Adipose tissue (tissue), 3 donors: ENCODE data around the gene HPSE2. TPM values are rescaled to one million over a fixed set of nuclear protein-coding genes. Genes with fewer than 3 reads are reported as not detected.
"Not testable (repeated sequence)": the region's sequence is repeated elsewhere in the genome, so short reads cannot be mapped to it uniquely, and the experiment has no call there.

Source experiments
- H3K27ac ChIP-seq: one replicate; pipeline ENCODE4 v1.5.1; 2013; ENCODE audit warnings: low read depth, low read length
- WGBS, 3 donors: extraction: QIAGEN DNeasy Blood & Tissue Kit; methylation state at CpG; one replicate each; pipeline ENCODE4 v1.1.7; 2013; 5-methylcytosine and 5-hydroxymethylcytosine counted together
- polyA plus RNA-seq, 3 donors: library from polyadenylated mRNA; stranded (reverse); fragments of 200-250 nt; gene quantifications; one replicate each; pipeline ENCODE4 v1.2.3, GENCODE V29; 2013
- donor health status: healthy with polysubstance abuse.
- donor health status: Bipolar disorder and iron deficiency.
- donor health status: healthy.

The HPSE2 gene
- polyA plus RNA-seq, 3 donors, result 0.06 to 2.4 (median 1.0) TPM

DNA sequence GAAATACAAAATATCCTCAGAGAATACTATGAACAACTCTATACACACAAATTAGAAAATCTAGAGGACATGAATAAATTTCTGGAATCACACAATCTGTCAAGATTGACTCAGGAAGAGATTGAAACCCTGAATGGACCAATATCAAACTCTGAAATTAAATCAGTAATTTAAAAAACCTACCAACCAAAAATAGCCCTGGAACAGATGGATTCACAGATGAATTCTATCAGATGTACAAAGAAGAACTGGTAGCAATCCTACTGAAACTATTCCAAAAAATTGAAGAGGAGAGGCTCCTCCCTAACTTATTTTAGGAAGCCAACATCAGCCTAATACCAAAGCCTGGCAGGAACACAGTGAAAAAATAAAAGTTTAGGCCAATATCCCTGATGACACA is 190.0 kb downstream of the HPSE2 start:
- H3K27ac ChIP-seq, result no peak overlapping the region

DNA sequence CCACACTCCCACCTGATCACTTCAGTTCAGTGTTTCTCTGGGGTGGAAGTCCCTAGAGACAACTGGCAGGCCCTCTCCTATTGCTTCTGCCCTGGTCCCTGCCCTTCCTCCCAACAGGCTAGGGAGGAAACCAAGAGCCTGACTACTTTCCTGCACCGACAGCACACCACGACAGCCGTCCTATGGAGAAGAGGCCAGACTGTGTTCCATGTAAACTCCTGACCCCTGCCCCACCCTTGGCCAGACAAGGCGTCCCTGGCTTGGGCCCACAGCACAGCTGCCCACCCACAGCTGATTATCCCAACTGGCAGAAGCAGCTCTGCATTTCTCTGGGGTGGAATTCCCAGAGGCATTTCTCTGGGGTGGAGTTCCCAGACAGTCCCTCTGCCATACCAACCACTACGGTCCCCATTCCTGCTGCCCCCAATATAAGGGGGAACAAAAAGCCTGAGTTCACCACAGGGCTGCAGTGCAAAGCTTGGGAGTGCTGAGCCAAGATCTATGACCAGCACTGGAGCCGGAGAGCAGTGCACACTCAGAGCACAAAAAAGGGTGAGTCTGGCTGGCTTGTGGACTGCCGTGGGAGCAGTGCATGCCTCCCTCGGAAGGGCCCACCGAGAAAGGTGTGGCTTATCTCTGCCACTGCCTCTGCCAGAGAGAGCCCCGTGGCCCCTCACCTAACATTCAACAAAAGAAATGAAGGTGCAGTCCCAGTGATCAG is 193.4 kb downstream of the HPSE2 start:
- no peak overlapping the region for H3K27ac ChIP-seq
- 69 to 89% (median 80%) methylated on average over 10 of the region's 10 CpGs for WGBS, 3 donors

DNA sequence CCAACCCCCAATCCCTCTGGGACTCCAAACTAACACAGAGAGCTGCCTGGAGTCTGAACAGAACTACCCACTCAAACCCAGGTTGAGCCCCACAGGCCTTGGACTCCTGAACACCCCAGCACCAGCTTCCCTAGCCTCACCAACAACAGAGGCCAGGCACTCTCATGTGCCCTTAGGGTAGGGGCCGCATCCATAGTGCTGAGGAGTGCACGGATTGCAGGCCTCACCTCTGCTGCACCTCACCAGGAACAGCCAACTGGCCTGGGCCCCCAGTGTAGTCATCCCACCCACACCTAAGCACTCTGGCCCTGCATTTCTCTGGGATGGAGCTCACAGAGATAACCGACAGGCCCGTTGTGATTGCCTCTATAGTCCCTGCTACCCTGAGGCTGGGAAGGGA is 194.2 kb downstream of the HPSE2 start:
- WGBS, 3 donors, result 92 to 96% (median 94%) methylated on average over 4 of the region's 4 CpGs
- H3K27ac ChIP-seq, result no peak overlapping the region

DNA sequence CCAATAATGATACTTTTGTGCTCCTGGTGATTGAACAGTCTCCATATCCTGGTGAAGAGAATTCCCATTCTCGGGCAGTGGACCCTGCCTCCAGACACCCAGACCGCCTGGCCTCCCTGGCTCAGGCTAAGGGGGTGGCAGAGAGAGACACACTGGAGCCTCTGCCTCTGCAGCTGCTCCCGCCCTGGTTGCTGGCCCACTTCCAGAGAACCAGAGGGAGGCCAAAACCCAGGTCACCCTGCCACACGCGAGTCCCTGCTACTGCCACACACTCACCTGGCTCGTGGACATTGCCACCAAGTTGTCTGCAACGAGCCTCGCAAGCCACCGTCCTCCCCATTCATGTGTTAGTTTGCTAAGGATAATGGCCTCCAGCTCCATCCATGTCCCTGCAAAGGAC is 221.8 kb downstream of the HPSE2 start:
- 88 to 92% (median 92%) methylated on average over 9 of the region's 9 CpGs for WGBS, 3 donors
- no peak overlapping the region for H3K27ac ChIP-seq

DNA sequence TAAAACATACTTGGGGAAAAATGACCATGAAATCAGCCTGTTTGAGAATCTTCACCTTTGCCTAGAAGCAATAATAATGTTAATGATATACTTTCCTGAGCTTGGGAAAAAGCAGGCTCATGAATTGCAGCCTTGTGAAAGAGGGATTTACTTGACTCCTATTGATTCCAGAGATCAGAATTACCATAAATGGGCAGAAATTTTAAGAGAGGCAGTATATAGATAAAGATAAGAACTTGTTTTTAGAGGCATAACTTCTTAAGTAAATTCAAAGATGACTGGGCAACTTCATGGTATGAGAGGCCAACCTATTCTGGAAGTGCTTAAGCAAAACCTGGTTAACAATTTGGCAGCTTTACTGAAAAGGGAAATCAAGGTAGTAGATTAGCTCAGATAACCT is 225.4 kb downstream of the HPSE2 start:
- H3K27ac ChIP-seq, result no peak overlapping the region

DNA sequence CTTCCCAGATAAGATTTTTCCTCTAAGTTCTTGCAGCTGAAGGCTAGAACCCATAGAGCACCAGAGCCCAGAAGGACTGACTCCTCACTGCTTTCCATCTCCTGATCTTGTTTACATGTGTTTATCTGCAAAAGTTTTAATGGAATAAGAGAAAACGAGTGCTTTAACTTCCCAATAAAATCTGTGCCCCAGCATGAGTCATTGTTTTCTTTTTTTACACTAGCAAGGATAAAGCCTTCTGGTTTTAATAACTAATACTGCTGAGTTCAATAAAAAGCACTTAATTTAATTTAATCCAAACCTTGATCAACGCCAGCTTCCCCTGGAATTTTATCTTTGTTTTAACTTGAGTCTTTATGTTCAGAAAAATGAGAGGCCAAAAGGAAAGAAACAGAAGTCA is 227.6 kb downstream of the HPSE2 start:
- WGBS, 3 donors, result 44 to 49% (median 46%) methylated on average over 2 of the region's 2 CpGs
- no peak overlapping the region for H3K27ac ChIP-seq

DNA sequence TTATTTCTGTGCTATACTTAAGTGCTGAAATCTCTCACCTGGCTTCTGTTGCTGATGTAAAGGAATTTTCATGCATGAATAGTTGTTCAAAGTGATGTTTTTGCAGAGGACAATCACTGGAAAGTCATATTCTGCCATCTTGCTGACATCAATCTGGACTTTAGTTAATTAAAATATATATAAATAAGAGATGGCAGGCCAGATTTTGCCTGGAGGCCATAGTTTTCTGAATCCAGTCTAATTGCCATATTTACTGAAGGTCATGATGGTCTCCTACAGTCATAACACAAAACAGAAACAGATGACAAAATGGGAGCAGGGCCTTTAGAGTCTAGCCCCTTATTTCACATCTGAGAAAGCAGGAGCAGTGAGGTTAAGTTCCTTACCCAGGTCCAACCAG is 228.2 kb downstream of the HPSE2 start:
- H3K27ac ChIP-seq, result no peak overlapping the region

DNA sequence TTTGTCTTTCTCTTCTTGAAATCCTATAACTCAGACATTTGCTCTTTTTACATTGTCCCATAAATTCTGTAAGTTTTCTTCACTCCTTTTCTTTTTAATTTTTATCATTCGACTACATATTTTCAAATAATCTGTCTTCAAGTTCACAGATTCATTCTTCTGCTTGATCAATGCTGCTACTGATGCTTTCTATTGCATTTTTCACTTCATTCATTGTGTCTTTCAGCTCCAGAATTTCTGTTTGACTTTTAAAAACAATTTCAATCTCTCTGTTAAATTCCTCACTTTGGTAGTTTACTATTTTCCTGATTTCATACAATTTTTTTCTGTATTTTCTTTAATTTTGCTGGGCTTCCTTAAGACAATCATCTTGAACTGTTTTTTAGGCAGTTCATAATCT is 230.4 kb downstream of the HPSE2 start:
- H3K27ac ChIP-seq, result no peak overlapping the region
- WGBS, 3 donors, result 73 to 92% (median 84%) methylated on average over 1 of the region's 1 CpG

DNA sequence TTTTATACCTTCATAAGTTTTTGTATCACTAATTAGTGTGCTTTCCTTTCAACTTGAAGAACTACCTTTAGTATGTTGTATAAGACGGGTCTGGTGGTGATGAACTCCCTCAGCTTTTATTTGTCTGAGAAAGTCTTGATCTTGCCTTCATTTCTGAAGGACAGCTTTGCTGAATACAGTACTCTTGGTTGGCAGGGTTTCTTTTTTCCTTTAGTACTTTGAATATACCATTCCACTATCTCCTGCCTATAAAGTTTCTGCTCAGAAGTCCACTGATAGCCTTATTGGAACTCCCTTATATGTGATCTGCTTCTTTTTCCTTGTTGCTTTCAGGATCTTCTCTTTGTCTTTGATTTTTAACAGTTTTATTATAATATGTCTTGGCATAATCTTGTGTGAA is 230.9 kb downstream of the HPSE2 start:
- no peak overlapping the region for H3K27ac ChIP-seq
- WGBS, 3 donors, result 70 to 88% (median 84%) methylated on average over 1 of the region's 1 CpG

DNA sequence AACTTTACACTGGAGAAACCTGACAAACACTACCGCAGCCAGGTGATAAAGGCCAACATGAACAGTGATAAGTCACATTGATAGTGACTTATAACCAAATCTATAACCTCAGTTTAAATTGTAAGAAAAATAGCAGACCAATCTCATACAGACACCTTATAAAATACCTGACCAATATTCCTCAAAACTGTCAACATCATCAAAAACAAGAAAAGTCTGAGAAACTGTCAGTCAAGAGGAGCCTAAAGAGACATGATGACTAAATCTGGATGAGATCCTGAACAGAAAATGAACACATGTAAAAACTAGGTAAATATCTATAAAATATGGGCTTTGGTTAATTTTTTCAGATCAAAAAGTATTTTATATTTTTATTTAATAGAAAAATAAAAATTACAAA is 233.3 kb downstream of the HPSE2 start:
- no peak overlapping the region for H3K27ac ChIP-seq
- WGBS, 3 donors, result 88 to 94% (median 92%) methylated on average over 1 of the region's 1 CpG

DNA sequence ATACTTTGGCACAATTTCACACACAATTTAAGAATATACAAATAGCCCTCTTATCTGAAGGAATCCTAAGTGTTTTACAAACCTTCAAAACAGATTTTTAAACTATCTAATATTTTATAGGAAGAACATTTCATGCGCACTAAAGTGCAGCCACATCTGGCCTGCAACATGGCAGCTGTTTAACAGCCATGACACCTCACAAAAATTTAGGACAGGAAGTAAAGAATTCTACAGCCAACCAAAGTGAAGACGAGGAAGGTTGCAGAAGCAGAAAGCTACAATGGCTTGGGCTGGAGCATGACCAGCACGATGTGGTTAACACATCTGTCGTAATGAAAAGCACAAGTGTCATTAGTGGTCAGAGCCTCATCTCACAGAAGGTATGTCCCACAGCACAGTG is 238.1 kb downstream of the HPSE2 start:
- WGBS, 3 donors, result 68 to 87% (median 70%) methylated on average over 4 of the region's 4 CpGs
- no peak overlapping the region for H3K27ac ChIP-seq

DNA sequence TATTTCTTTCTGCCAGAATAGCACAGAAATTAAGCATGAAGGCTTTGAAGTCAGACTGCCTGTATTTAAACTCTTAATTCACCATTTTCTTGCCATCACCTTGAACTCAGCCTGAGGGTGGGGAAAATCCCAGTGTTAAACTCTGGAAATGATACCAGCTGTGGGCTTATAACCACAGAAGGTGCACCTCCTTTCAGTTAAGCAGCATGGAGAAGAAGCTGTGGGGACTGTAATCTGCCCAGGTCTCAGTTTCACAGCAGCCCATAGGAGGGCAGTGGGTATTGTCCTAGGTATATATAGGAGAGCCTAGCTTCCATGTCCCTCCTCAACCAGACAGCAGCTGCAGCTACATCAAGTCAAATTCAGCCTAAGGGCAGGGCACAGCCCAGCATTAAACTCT is 241.6 kb downstream of the HPSE2 start:
- no peak overlapping the region for H3K27ac ChIP-seq

DNA sequence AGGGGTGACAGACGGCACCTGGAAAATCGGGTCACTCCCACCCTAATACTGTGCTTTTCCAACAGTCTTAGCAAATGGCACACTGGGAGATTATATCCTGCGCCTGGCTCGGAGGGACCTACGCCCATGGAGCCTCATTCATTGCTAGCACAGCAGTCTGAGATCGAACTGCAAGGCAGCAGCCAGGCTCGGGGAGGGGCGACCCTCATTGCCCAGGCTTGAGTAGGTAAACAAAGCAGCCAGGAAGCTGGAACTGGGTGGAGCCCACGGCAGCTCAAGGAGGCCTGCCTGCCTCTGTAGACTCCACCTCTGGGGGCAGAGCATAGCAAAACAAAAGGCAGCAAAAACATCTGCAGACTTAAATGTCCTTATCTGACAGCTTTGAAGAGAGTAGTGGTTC is 251.9 kb downstream of the HPSE2 start:
- WGBS, 3 donors, result 75 to 88% (median 85%) methylated on average over 9 of the region's 9 CpGs
- H3K27ac ChIP-seq, result not testable (repeated sequence)

DNA sequence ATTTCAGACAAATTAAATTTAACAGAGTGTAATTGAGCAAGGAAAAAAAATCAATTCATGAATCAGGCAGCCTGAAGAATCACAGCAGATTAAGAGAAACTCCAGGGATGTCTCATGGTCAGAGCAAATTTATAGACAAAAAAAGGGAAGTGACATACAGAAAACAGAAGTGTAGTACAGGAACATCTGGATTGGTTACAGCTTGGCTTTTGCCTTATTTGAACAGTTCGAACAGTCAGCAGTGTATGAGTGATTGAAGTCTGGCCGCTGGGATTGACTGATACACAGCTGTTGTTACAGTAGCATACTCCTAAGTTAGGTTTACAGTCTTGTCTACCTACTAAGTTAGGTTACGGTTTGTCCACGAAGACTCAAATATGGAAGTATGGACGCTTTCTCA is 255.3 kb downstream of the HPSE2 start:
- WGBS, 3 donors, result 54 to 75% (median 59%) methylated on average over 5 of the region's 5 CpGs
- H3K27ac ChIP-seq, result no peak overlapping the region

DNA sequence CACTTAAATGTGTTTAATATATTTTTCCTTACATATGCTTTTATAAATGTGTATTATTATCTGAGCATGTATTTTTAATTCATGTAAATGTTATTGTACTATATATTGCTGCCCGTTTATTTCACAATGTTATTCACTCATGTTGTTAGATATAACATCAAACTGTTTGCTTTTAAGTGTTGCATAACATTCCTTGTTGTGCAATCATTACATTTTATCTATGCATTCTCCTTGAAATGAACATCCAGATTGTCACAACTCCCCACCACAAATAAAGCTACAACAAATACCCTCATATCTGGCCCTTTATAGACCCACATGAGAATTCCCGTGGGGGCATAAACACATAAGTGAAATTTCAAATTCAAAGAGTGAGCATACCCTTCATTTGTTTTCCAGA is 264.2 kb downstream of the HPSE2 start:
- WGBS, 3 donors, result 47 to 61% (median 54%) methylated on average over 2 of the region's 2 CpGs

DNA sequence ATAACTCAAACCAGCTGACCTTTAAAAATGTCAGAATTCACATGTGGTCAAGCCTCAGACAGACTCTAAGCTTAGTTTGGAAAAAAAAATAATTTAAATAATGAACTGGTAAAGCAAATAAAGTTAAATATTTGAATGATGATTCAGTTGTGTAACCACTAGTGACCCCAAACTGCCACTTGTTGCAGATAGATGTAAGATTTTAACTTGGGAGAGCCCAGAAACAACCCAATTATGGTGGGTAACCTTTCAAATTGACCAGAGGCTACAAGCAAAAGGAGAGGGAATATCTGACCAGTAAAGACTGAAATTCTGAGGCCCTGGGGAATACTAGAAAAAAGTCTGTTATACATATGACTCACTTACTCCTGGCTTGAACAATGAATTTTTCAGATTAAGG is 268.1 kb downstream of the HPSE2 start:
- H3K27ac ChIP-seq, result no peak overlapping the region

More for the DNA sequence above, 264.2 kb downstream of the HPSE2 start:
- no peak overlapping the region for H3K27ac ChIP-seq

DNA sequence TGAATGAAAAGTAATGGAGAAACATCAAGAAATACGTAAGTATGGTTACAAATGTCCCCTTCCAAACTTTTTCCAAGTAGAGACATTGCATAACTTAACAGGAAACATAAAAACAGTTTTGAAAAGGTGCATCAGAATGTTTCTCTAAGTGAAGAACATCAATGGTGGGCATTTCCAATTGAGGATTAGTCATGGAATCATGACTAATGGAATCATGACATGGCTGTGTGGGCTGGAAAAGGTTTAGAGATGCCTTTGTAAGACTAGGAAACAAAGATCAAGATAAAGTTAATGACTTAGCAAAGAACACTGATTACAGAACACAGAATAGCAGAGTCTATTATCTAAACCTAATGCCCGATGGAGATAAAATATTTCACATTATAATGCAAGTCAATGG is 272.0 kb downstream of the HPSE2 start:
- WGBS, 3 donors, result 51 to 89% (median 82%) methylated on average over 2 of the region's 2 CpGs
- H3K27ac ChIP-seq, result no peak overlapping the region

DNA sequence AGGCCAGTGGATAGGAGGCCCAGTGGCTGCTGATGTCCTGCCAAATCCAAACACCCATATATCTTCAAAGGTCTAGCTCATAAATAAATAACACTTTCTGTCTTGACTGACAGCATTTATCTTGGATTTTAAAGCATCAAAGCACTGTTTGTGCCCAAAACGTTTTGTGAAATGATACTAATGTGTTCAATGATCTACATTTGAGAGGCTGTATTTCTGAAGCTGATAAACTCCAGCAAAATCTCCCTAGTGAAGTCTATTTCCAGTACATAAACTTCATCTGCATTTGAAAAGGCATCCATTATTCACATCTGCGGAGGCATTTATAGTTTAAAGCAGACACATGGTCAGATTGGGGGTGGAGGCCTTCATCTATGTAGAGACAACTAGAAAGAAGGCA is 276.3 kb downstream of the HPSE2 start:
- WGBS, 3 donors, result 24 to 33% (median 24%) methylated on average over 2 of the region's 2 CpGs
- H3K27ac ChIP-seq, result no peak overlapping the region

DNA sequence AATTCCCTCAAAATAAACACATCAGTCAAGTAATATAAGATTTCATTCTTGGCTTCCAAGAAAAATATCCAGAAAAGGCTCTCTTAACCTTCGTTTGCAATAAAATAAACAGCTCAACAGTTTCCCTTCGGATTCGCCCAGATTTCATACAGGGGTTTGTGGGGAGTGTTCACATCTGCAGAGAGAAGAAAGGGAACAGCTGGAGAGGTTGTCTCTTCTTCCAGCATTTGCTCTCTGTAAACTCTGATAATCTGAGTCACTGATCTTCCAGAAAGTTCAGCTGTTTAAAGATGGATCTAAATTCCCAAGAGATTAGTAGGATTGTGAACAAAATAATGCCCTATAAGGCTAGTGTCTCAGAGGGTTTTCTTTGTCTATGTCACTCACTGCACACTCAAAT is 277.9 kb downstream of the HPSE2 start:
- H3K27ac ChIP-seq, result no peak overlapping the region
- WGBS, 3 donors, result 40 to 57% (median 45%) methylated on average over 3 of the region's 3 CpGs

DNA sequence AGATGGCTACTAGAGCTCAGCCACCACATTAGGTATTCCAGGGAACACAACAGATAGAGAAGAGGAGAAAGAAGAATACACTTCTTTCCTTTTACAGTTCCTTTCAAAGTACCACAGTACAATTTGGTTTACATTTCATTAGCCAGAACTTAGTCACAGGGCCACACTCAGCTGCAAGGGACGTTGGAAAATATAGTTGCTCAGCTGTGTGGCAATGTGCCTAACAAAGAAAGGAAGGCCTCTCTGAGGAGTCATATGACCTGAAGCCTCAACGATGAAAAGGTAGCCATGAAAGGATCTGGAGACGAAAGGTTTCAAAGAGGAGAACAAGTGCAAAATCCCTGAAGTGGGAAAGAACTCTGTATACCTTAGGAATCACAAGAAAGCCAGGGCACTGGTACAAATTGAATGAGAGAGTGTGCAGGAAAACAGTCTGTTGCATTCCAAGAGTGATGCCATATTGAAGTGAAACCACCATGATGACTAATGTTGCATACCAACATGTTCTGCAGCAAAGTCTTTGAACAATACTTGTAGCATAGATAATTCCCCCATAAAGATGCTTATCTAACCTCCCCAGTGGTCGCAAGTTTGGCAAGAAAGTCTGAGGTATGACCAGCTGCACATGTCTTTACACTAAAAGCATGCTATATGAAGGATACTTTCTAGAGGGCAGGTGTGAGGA is 278.9 kb downstream of the HPSE2 start:
- no peak overlapping the region for H3K27ac ChIP-seq
- WGBS, 3 donors, result 76 to 81% (median 76%) methylated on average over 4 of the region's 4 CpGs

DNA sequence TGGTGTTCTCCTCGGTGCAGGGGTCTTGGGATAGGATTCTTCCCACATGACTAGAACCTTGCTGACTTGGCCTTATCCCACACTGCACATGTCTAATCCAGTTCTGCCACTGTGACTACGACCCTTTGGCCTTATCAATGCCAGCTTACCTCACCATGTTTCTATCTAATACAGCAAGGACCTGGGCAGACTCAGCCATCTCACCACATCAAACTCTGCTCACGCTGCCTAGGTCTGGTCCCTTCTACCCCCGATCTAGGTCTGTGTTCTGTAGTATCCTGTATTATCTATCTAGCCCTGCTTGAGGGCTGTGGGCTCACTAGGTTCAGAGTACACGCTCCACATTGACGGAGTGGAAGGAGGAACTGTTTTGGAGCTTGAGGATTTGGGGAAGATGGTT is 282.4 kb downstream of the HPSE2 start:
- WGBS, 3 donors, result 85 to 88% (median 87%) methylated on average over 6 of the region's 6 CpGs

More for the DNA sequence above, 282.4 kb downstream of the HPSE2 start:
- no peak overlapping the region for H3K27ac ChIP-seq
